ENCODE results near the gene HS3ST5.

HS3ST5 gene

GRCh38 chr6:114342086-114342825 is 567 bp downstream of the HS3ST5 start:
- H3K4me3 ChIP-seq (ENCODE audit: low read length), result peak overlapping the region; percentile 22
- DNase-seq (ENCODE audit: low read depth), result peak; percentile 7

GRCh38 chr6:114339706-114340105 is 3.1 kb downstream of the HS3ST5 start:
- DNase-seq (ENCODE audit: low read depth), result no peak
- no peak overlapping the region for H3K4me3 ChIP-seq (ENCODE audit: low read length)
- no peak for TF ChIP-seq CTCF (IDR thresholded peaks at IDR 0.05; ENCODE audit: insufficient read depth, low read depth, low read length, missing control alignments)

More at GRCh38 chr6:114342086-114342825, 567 bp downstream of the HS3ST5 start:
- TF ChIP-seq CTCF (IDR thresholded peaks at IDR 0.05; ENCODE audit: insufficient read depth, low read depth, low read length, missing control alignments), result no peak

- TF ChIP-seq CTCF (IDR thresholded peaks at IDR 0.05; ENCODE audit: insufficient read depth, low read depth, low read length, missing control alignments), result no peak
- no peak for DNase-seq (ENCODE audit: low read depth)
- H3K4me3 ChIP-seq (ENCODE audit: low read length), result no peak overlapping the region
Measured at GRCh38 chr6:114334237-114334636, 8.6 kb downstream of the HS3ST5 start.

GRCh38 chr6:114327074-114327473 is 15.7 kb downstream of the HS3ST5 start:
- TF ChIP-seq CTCF (IDR thresholded peaks at IDR 0.05; ENCODE audit: insufficient read depth, low read depth, low read length, missing control alignments), result peak; percentile 8
- DNase-seq (ENCODE audit: low read depth), result no peak

GRCh38 chr6:114323784-114324183 is 19.0 kb downstream of the HS3ST5 start:
- H3K4me3 ChIP-seq (ENCODE audit: low read length), result no peak overlapping the region
- TF ChIP-seq CTCF (IDR thresholded peaks at IDR 0.05; ENCODE audit: insufficient read depth, low read depth, low read length, missing control alignments), result no peak
- DNase-seq (ENCODE audit: low read depth), result no peak

More at GRCh38 chr6:114327074-114327473, 15.7 kb downstream of the HS3ST5 start:
- H3K4me3 ChIP-seq (ENCODE audit: low read length), result no peak overlapping the region

- H3K4me3 ChIP-seq (ENCODE audit: low read length), result no peak overlapping the region
- no peak for TF ChIP-seq CTCF (IDR thresholded peaks at IDR 0.05; ENCODE audit: insufficient read depth, low read depth, low read length, missing control alignments)
- DNase-seq (ENCODE audit: low read depth), result no peak
Measured at GRCh38 chr6:114319749-114320148, 23.1 kb downstream of the HS3ST5 start.

Measured in epithelial cell of esophagus (primary cell).